Activated CD8-positive, alpha-beta T cell treated with anti-CD3 and anti-CD28 coated beads for 36 hours (primary cell): ENCODE data around the gene PTRH1. TPM values are rescaled to one million over a fixed set of nuclear protein-coding genes. Genes with fewer than 3 reads are reported as not detected.
A peak's percentile ranks its signal among the peaks of the same experiment; 100 is the strongest.

Source experiments
- ATAC-seq: fragments of 200-7000 bp; cut with Tn5 transposase; one replicate; pipeline ENCODE4 v1.10.0; 2021; ENCODE audit warnings: mild to moderate bottlenecking, moderate library complexity
- CTCF ChIA-PET: fragments of 350-600 bp; sonication (Branson Sonifier 250); formaldehyde crosslinking; loops from one replicate; lab custom pipeline; 2021; ENCODE audit warnings: antibody characterized with exemption; lab: Charles Lee
- POLR2A ChIA-PET: fragments of 350-600 bp; sonication (Branson Sonifier 250); formaldehyde crosslinking; loops from one replicate; lab custom pipeline; 2021; ENCODE audit warnings: antibody characterized with exemption; lab: Charles Lee
- DNase-seq: peaks from one replicate; pipeline ENCODE4 v3.0.0-alpha.2; 2020
- H3K27ac Mint-ChIP-seq: one replicate; pipeline ENCODE4 v1.8.0; 2021; ENCODE audit warnings: mild to moderate bottlenecking, mixed read lengths
- H3K27me3 Mint-ChIP-seq: one replicate; pipeline ENCODE4 v1.8.0; 2021; ENCODE audit warnings: mixed read lengths
- H3K36me3 Mint-ChIP-seq: one replicate; pipeline ENCODE4 v1.8.0; 2021; ENCODE audit warnings: low read depth, mixed read lengths
- H3K4me1 Mint-ChIP-seq: one replicate; pipeline ENCODE4 v1.8.0; 2021; ENCODE audit warnings: low read depth, mixed read lengths
- H3K4me3 Mint-ChIP-seq: one replicate; pipeline ENCODE4 v1.8.0; 2021; ENCODE audit warnings: mild to moderate bottlenecking, moderate library complexity, mixed read lengths
- H3K9me3 Mint-ChIP-seq: one replicate; pipeline ENCODE4 v1.8.0; 2021; ENCODE audit warnings: mixed read lengths
- intact Hi-C: fragments of 100-400 bp; cut with micrococcal nuclease; formaldehyde crosslinking; loops from one replicate; pipeline ENCODE4 v1.10.0; 2022
- total RNA-seq, 2 experiments: library from RNA; stranded (reverse); gene quantifications; one replicate each; pipeline ENCODE4 v1.2.3, GENCODE V29; 2021
- TF ChIP-seq, protein P1 (sequence below): fragments of 200-600 bp; IDR thresholded peaks from one replicate; pipeline ENCODE4 v1.8.0; 2022; ENCODE audit warnings: antibody characterized with exemption, mild to moderate bottlenecking

Gene PTRH1
- total RNA-seq, 2 experiments from 2014 or later, result 15.9 to 16.0 TPM

DNA sequence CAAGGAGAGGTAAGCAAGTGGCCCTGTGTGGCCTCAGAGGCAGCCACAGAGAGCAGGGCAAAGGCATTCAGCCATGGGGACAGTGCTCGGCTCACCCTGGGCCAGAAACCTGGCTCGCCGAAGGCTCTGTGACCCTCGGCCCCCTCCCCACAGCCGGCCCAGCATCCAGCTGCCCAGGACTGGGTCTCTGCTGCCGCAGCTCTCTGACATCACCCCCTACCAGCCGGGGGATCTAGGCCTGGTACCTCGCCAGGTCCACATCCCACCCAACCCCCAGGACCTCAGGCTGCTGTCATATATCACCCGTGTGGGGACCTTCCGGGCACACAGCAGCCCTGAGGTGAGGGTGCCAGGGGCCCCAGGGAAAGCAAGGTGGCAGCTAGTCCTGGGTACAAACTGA lies 2.6 kb downstream of the PTRH1 start:
- Mint-ChIP-seq H3K4me3 (no peak overlapping the region), H3K4me1 (peaks cover 26% of the 10 kb centered on the region), H3K36me3 (peaks cover 2% of the 10 kb centered on the region), H3K27me3 (no peaks in the 10 kb centered on the region), H3K9me3 (peaks cover 2% of the 10 kb centered on the region), H3K27ac (no peak overlapping the region)
- intact Hi-C loops, result no loop called here
- no peak for DNase-seq
- ChIA-PET POLR2A (interaction anchor here (1.3 to 4.1 kb wide), 2 partner anchors 8 to 22 kb away, joined by 5 to 26 read pairs; no protein-coding TSS in a partner anchor), CTCF (interaction anchor here (1.7 kb wide), 1 partner anchor 157 kb away, joined by 3 read pairs; no protein-coding TSS in a partner anchor)
- TF ChIP-seq, protein P1, sequence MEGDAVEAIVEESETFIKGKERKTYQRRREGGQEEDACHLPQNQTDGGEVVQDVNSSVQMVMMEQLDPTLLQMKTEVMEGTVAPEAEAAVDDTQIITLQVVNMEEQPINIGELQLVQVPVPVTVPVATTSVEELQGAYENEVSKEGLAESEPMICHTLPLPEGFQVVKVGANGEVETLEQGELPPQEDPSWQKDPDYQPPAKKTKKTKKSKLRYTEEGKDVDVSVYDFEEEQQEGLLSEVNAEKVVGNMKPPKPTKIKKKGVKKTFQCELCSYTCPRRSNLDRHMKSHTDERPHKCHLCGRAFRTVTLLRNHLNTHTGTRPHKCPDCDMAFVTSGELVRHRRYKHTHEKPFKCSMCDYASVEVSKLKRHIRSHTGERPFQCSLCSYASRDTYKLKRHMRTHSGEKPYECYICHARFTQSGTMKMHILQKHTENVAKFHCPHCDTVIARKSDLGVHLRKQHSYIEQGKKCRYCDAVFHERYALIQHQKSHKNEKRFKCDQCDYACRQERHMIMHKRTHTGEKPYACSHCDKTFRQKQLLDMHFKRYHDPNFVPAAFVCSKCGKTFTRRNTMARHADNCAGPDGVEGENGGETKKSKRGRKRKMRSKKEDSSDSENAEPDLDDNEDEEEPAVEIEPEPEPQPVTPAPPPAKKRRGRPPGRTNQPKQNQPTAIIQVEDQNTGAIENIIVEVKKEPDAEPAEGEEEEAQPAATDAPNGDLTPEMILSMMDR, result no peak
- ATAC-seq, result no peak

DNA sequence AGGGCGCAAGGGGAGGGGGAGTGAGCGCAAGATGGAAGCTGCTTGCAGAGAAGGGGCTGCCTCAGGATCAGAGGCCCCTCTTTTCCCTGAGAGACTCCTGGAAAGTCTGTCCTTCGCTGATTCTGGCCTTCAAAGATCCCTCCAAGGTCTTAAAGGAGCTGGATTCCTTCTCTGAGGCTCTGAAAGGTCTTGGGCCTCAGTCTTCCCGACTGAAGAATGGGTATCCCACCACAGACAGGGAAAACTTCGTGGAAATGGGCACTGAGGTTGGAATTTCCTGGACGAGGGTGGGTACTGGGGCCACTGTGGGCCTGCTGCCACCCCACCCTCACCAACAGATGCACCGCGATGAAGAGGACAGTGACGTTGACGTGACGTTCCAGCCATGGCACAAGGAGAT lies 3.1 kb downstream of the PTRH1 start:
- intact Hi-C loops, result no loop called here
- TF ChIP-seq, protein P1, result no peak
- POLR2A ChIA-PET, result interaction anchor here (0.8 to 4.1 kb wide), 5 partner anchors 8 to 263 kb away, joined by 3 to 26 read pairs (median 5); no protein-coding TSS in a partner anchor
- Mint-ChIP-seq H3K4me1 (peaks cover 31% of the 10 kb centered on the region), H3K36me3 (peaks cover 2% of the 10 kb centered on the region), H3K27me3 (no peaks in the 10 kb centered on the region), H3K27ac (no peak overlapping the region), H3K4me3 (no peak overlapping the region), H3K9me3 (peaks cover 2% of the 10 kb centered on the region)
- CTCF ChIA-PET, result no interaction called here
- DNase-seq, result no peak
- ATAC-seq, result no peak

DNA sequence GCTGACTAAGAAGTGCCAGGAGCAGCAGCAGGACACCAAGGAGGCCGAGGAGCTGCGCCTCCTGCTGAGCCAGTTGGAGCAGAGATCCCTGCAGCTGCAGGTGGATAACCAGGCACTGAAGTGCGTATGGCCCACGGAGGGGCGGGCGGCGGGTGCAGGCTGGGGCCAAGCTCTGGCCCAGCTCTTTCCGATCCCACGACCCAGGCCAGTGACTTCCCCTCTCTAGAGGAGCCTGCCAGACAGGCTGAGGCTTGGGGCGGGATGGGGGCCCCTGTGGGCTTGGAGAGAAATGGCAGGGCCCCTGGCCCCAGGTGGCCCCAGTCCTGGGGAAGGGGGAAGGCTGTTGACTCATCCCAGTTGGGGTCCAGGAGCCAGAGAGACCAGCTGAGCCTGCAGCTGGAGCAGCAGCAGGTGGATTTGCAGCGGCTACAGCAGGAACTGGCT lies 3.6 kb downstream of the PTRH1 start:
- ATAC-seq (no peak), DNase-seq (no peak)
- Mint-ChIP-seq H3K4me3 (no peak overlapping the region), H3K27ac (no peak overlapping the region), H3K36me3 (peaks cover 2% of the 10 kb centered on the region), H3K4me1 (peaks cover 33% of the 10 kb centered on the region), H3K27me3 (no peaks in the 10 kb centered on the region), H3K9me3 (peaks cover 2% of the 10 kb centered on the region)
- intact Hi-C loops, result no loop called here
- POLR2A ChIA-PET, result interaction anchor here (0.8 to 1.6 kb wide), 4 partner anchors 9 to 262 kb away, joined by 3 to 7 read pairs (median 4); no protein-coding TSS in a partner anchor
- TF ChIP-seq, protein P1, result no peak
- CTCF ChIA-PET, result interaction anchor here (1.3 kb wide), 1 partner anchor 23 kb away, joined by 4 read pairs; no protein-coding TSS in a partner anchor

DNA sequence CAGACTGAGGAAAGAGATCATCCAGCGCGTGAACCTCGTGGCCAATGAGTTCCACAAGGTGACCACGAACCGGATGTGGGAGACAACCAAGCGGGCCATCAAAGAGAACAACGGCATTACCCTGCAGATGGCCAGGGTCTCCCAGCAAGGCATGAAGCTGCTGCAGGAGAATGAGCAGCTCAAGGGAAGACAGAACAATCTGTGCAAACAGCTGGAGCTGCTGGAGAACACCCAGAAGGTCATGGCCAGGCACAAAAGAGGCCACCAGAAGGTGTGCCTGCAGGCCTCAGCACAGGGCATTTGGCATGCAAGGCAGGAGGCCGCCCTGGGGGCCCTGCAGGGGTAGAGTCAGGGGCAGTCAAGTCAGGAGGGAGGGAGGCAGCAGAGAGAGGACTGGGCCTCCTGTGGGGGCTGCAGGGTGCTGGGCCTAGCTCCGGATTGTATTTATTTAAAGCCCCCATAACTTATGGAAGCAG lies 4.2 kb downstream of the PTRH1 start:
- Mint-ChIP-seq H3K9me3 (peaks cover 2% of the 10 kb centered on the region), H3K36me3 (peaks cover 2% of the 10 kb centered on the region), H3K4me1 (peaks cover 32% of the 10 kb centered on the region), H3K27me3 (no peaks in the 10 kb centered on the region), H3K27ac (no peak overlapping the region), H3K4me3 (no peak overlapping the region)
- DNase-seq, result peak; percentile 34
- POLR2A ChIA-PET, result interaction anchor here (0.6 to 1.6 kb wide), 5 partner anchors 10 to 288 kb away, joined by 3 to 7 read pairs (median 3); no protein-coding TSS in a partner anchor
- CTCF ChIA-PET, result interaction anchor here (1.3 kb wide), 1 partner anchor 23 kb away, joined by 4 read pairs; no protein-coding TSS in a partner anchor
- TF ChIP-seq, protein P1, result no peak
- no peak for ATAC-seq
- intact Hi-C loops, result no loop called here

DNA sequence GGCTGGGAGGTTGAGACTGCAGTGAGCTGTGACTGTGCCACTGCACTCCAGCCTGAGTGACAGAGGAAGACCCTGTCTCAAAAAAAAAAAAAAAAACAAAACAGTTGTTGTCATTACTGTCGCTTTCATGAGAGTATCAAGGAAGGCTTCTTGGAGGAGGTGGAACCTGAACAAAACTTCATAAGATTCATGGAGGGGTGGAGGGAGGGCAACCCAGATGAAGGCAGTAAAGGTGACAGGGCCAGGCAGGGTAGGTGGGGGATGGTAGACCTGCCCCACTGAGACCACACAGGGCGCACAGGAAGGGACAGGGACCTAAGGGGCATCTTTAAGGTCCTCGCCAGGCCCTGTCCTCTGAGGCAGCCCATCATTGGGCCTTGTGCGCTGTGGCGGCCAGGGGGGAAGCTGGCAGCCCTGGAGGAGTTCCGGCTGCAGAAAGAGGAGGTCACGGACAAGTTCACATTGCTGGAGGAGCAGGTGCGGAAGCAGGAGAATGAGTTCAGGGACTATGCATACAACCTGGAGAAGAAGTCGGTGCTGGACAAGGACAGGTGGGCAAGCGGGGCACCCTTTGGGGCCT lies 5.2 kb downstream of the PTRH1 start:
- Mint-ChIP-seq H3K4me3 (no peak overlapping the region), H3K27ac (no peak overlapping the region), H3K27me3 (no peaks in the 10 kb centered on the region), H3K4me1 (peaks cover 28% of the 10 kb centered on the region), H3K9me3 (peaks cover 2% of the 10 kb centered on the region), H3K36me3 (peaks cover 2% of the 10 kb centered on the region)
- intact Hi-C loops, result no loop called here
- TF ChIP-seq, protein P1, result no peak
- no peak for ATAC-seq
- ChIA-PET POLR2A (interaction anchor here (1.0 to 1.4 kb wide), 2 partner anchors 16 to 287 kb away, joined by 4 read pairs; no protein-coding TSS in a partner anchor), CTCF (interaction anchor here (1.1 kb wide), 1 partner anchor 11 kb away, joined by 3 read pairs; no protein-coding TSS in a partner anchor)
- no peak for DNase-seq
